GM20000 (cell line): ENCODE data around the gene LPAR6.

Experiments
- DNase-seq: peaks from one replicate; pipeline ENCODE4 v3.0.0; 2012; ENCODE audit warnings: low spot score
- CTCF ChIP-seq: IDR thresholded peaks from 2 replicates; pipeline ENCODE4 v1.5.1; 2012; ENCODE audit warnings: mild to moderate bottlenecking, control low read depth; ENCODE audit errors: extremely low read depth, missing control alignments

LPAR6 gene

DNA sequence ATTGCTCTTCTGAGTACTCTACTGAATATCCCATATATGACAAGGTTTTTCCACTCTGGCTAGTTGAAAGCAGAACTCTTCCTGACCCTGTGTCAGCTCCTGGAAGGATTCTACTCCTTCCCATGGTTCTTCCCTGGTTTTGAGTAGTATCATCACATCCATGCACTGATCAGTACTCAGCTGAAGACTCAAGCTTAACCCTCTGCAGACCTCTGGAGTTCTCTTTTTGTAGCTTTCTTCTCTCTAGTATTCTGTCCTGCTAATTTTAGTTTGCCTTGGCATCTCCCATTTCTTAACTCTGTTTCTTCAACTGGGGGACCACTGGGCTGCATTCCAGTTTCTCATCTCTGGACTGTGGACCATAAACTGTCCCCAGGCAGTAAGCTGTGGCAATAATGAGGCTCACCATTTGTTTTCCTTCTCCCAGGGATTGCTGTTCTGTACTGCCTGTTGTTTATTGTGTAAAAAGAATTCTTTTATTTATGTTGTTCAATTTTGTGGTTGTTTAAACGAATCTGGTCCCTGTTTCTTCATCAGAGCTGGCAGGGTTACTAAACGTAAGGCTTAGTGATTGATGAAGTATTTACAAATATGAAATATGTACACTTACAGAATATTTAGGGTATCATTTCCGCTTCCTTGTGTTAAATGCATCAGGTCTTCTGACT, 19.7 kb downstream of the LPAR6 start:
- no peak for TF ChIP-seq CTCF
- DNase-seq = no peak

GRCh38 chr13:48391257-48391656, 21.7 kb downstream of the LPAR6 start:
- TF ChIP-seq CTCF = no peak

DNA sequence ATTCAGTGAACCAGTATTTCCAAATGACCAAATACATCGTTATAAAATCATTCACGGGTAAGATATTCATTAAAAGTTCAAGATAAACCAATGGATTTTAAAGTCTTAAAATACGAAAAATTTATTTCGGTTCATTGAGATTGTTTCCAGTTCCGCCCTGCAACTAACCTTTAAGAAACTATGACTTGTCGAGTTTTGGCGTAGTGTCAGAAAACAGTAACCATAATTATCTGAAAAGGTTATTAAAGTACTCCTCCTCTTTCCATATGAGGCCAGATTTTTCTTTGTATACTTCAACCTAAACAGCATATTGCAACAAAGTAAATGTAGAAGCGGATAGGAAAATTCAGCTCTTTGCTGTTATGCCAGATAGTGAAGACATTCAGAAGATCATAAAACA, 26.1 kb downstream of the LPAR6 start:
- TF ChIP-seq CTCF = no peak
- DNase-seq = no peak

More at GRCh38 chr13:48391257-48391656, 21.7 kb downstream of the LPAR6 start:
- DNase-seq = no peak

DNA sequence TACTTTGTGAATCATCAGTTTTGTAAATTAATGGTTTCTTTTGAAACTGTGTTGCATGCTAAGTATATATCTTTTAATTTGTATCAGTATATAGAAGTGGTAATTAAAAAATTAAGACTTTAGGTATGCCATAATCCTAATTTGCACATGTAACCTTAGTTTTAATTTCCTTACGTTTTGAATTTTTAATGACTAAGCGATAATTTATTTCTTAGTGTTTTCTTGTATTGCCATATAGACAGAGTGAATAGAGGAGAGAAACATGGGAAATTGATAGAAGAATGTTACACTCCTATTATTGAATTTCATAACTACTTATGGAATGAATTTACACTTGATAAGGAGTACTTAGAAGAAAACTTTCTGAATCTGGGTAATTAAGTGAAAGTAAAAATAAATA, 29.5 kb downstream of the LPAR6 start:
- TF ChIP-seq CTCF = no peak
- DNase-seq = no peak

DNA sequence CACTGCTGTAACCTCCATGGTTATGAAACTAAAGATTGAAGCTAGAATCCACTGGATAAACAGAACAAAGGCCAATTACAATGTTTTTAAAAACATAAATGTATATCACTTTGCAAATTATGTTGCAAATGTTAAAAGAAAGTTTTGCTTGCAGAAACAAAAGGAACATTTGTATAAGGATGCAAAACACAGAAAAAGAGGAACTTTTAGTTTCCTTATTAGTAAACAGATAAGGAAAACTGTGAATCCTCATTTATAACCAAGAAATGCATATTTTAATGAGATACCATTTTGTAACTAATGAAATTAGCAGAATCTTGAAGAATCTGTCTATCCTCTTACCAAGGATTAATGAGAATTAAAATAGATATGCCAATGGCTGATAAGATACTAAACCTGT, 32.3 kb downstream of the LPAR6 start:
- no peak for DNase-seq
- TF ChIP-seq CTCF = no peak

DNA sequence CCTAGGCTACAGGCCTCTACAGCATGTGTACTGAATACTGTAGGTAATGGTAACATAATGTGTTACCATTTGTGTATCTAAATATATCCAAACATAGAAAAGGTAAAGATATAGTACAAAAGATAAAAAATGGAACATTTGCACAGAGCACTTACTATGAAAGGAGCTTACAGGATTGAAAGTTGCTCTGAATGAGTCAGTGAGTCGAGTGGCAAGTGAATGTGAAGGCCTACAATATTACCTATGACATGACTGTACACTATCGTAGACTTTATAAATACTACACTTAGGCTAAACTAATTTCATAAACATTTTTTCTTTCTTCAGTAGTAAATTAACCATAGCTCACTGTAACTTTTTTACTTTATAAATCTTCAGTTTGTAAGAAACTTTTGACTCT, 35.1 kb downstream of the LPAR6 start:
- no peak for TF ChIP-seq CTCF
- DNase-seq = no peak

GRCh38 chr13:48370815-48371214, 42.1 kb downstream of the LPAR6 start:
- TF ChIP-seq CTCF = no peak
- DNase-seq = no peak
